ENCODE data around the gene FLVCR2. TPM values are rescaled to one million over a fixed set of nuclear protein-coding genes. Genes with fewer than 3 reads are reported as not detected.

The FLVCR2 gene
- total RNA-seq, 2 experiments from 2014 or later: 2.8 to 7.6 TPM

GRCh38 chr14:75630695-75631452 lies 52.5 kb downstream of the FLVCR2 start:
- no peaks in the 10 kb centered on the region for H3K9me3 Mint-ChIP-seq
- H3K4me3 Mint-ChIP-seq: no peak overlapping the region
- no peaks in the 10 kb centered on the region for H3K4me1 Mint-ChIP-seq (ENCODE audit: low read depth)
- no peaks in the 10 kb centered on the region for H3K27me3 Mint-ChIP-seq
- peaks cover 3% of the 10 kb centered on the region for H3K36me3 Mint-ChIP-seq
- POLR2A ChIA-PET: no interaction called here
- CTCF ChIA-PET: no interaction called here
- H3K27ac Mint-ChIP-seq: no peak overlapping the region
- intact Hi-C loops (cut with micrococcal nuclease): no loop called here
- DNase-seq: no peak

DNA sequence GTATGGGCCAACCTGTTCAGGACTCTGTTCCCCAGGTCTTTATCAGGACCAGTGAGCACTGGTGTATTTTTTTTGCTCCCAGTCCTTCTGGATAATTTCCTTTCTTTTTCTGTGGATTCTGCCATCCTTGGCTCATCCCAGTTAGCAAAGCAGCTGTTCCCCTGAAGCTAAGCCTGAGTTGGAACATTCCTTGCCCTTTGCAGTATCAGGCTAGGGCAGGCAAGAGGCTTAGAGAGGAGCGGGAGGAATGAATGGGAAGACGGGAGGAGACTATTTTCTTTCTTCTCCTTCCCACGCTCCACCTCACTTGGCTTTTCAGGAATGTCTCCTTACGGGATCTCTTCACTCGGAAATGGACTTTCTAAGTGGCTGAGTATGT lies 53.0 kb downstream of the FLVCR2 start:
- H3K4me1 Mint-ChIP-seq (ENCODE audit: low read depth): no peaks in the 10 kb centered on the region
- intact Hi-C loops (cut with micrococcal nuclease): no loop called here
- no peaks in the 10 kb centered on the region for H3K9me3 Mint-ChIP-seq
- H3K36me3 Mint-ChIP-seq: peaks cover 3% of the 10 kb centered on the region
- ChIA-PET POLR2A (no interaction called here), CTCF (no interaction called here)
- H3K4me3 Mint-ChIP-seq: no peak overlapping the region
- no peak for DNase-seq
- no peaks in the 10 kb centered on the region for H3K27me3 Mint-ChIP-seq
- H3K27ac Mint-ChIP-seq: no peak overlapping the region

- no peak overlapping the region for H3K4me3 Mint-ChIP-seq
- no peak for DNase-seq
- no peaks in the 10 kb centered on the region for H3K9me3 Mint-ChIP-seq
- H3K36me3 Mint-ChIP-seq: peaks cover 3% of the 10 kb centered on the region
- intact Hi-C loops (cut with micrococcal nuclease): no loop called here
- CTCF ChIA-PET: interaction anchor here (0.7 kb wide), 1 partner anchor 15 kb away, joined by 3 read pairs; no protein-coding TSS in a partner anchor
- POLR2A ChIA-PET: no interaction called here
- H3K27me3 Mint-ChIP-seq: no peaks in the 10 kb centered on the region
- no peak overlapping the region for H3K27ac Mint-ChIP-seq
- no peaks in the 10 kb centered on the region for H3K4me1 Mint-ChIP-seq (ENCODE audit: low read depth)
These were observed 56.4 kb downstream of the FLVCR2 start for GRCh38 chr14:75634848-75635247.

GRCh38 chr14:75636100-75636692 lies 57.8 kb downstream of the FLVCR2 start:
- intact Hi-C loops (cut with micrococcal nuclease): no loop called here
- no peaks in the 10 kb centered on the region for H3K4me1 Mint-ChIP-seq (ENCODE audit: low read depth)
- no peak for DNase-seq
- H3K36me3 Mint-ChIP-seq: peaks cover 3% of the 10 kb centered on the region
- ChIA-PET CTCF (no interaction called here), POLR2A (no interaction called here)
- no peak overlapping the region for H3K27ac Mint-ChIP-seq
- no peaks in the 10 kb centered on the region for H3K27me3 Mint-ChIP-seq
- H3K9me3 Mint-ChIP-seq: no peaks in the 10 kb centered on the region
- H3K4me3 Mint-ChIP-seq: no peak overlapping the region

- Mint-ChIP-seq H3K36me3 (peaks cover 2% of the 10 kb centered on the region), H3K4me3 (no peak overlapping the region), H3K9me3 (no peaks in the 10 kb centered on the region), H3K27me3 (no peaks in the 10 kb centered on the region), H3K27ac (no peak overlapping the region), H3K4me1 (ENCODE audit: low read depth) (no peaks in the 10 kb centered on the region)
- ChIA-PET CTCF (interaction anchor here (1.3 to 1.5 kb wide), 2 partner anchors 13 to 63 kb away, joined by 3 to 7 read pairs; no protein-coding TSS in a partner anchor), POLR2A (no interaction called here)
- intact Hi-C loops (cut with micrococcal nuclease): no loop called here
- DNase-seq: no peak
These were observed 62.5 kb downstream of the FLVCR2 start for GRCh38 chr14:75640876-75641275.

DNA sequence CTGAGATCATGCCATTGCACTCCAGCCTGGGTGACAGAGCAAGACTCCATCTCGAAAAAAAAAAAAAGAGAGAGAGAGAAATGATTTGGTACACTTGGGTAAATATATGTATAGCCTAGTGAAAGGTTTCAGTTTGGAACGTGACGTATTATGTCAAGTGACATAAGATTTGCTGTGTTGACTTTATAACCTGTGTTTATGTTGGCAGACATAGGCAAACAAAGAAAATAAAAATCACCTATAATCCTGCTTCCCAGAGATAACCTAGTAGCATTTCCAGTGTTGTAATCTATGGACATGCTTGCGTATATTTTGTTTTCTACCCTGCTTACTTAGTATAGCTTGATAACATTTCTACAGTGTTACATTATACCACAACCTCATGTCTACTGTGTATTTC lies 65.6 kb downstream of the FLVCR2 start:
- Mint-ChIP-seq H3K36me3 (peaks cover 9% of the 10 kb centered on the region), H3K27me3 (no peaks in the 10 kb centered on the region), H3K9me3 (no peaks in the 10 kb centered on the region), H3K27ac (no peak overlapping the region), H3K4me3 (no peak overlapping the region), H3K4me1 (ENCODE audit: low read depth) (no peaks in the 10 kb centered on the region)
- CTCF ChIA-PET: interaction anchor here (1.5 kb wide), 1 partner anchor 11 kb away, joined by 5 read pairs; no protein-coding TSS in a partner anchor
- DNase-seq: no peak
- POLR2A ChIA-PET: no interaction called here
- intact Hi-C loops (cut with micrococcal nuclease): no loop called here

DNA sequence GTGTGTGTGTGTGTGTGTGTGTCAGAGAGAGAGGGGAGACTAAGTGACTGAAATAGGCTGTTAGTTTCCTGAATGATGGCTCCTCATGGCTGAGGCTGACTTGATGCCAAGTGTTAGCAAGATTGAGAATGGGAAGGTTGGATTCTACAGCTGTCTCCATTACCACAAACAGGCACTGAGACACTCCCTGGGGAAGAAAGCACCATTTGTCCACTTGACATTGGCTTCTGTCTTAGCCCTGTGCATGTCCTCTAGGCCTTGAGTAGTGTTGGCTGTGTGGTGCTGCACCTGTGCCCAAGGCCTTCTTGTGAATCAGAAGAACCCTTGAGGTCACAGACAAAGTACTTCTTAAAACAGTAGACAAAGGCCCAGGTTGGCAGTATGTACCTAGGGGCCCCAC lies 66.6 kb downstream of the FLVCR2 start:
- no peak for DNase-seq
- ChIA-PET CTCF (no interaction called here), POLR2A (no interaction called here)
- no peaks in the 10 kb centered on the region for H3K9me3 Mint-ChIP-seq
- no peak overlapping the region for H3K27ac Mint-ChIP-seq
- H3K4me1 Mint-ChIP-seq (ENCODE audit: low read depth): no peaks in the 10 kb centered on the region
- H3K4me3 Mint-ChIP-seq: no peak overlapping the region
- H3K36me3 Mint-ChIP-seq: peaks cover 19% of the 10 kb centered on the region
- H3K27me3 Mint-ChIP-seq: no peaks in the 10 kb centered on the region
- intact Hi-C loops (cut with micrococcal nuclease): no loop called here

- H3K27me3 Mint-ChIP-seq: no peaks in the 10 kb centered on the region
- H3K4me1 Mint-ChIP-seq (ENCODE audit: low read depth): no peaks in the 10 kb centered on the region
- POLR2A ChIA-PET: interaction anchor here (0.8 kb wide), 1 partner anchor 13 kb away, joined by 3 read pairs; the partner anchor contains the start of gene ERG28
- H3K27ac Mint-ChIP-seq: no peak overlapping the region
- CTCF ChIA-PET: interaction anchor here (1.5 kb wide), 1 partner anchor 69 kb away, joined by 7 read pairs; no protein-coding TSS in a partner anchor
- DNase-seq: no peak
- H3K36me3 Mint-ChIP-seq: peaks cover 30% of the 10 kb centered on the region
- no peak overlapping the region for H3K4me3 Mint-ChIP-seq
- no peaks in the 10 kb centered on the region for H3K9me3 Mint-ChIP-seq
- intact Hi-C loops (cut with micrococcal nuclease): no loop called here
These were observed 68.3 kb downstream of the FLVCR2 start for GRCh38 chr14:75646762-75647161.

DNA sequence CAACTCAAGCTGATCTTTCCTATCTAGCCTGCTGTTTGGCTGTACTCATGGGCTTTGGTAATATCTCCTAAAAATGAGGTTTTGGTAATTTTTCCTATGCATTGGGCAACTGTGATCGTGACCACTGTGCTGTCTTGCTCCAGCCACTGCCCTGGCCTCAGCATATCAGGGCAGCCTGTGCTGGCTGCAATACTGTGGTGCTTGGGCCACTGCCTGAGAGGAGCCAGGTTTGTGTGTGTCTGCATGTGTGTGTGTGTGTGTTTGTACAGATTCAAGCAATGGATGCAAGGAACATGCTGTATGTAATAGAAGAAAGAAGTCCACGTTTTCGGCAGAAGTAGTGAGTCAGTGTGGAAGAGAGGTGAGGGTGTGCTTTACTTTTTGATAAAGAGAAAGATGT lies 69.2 kb downstream of the FLVCR2 start:
- Mint-ChIP-seq H3K9me3 (no peaks in the 10 kb centered on the region), H3K27ac (no peak overlapping the region)
- CTCF ChIA-PET: interaction anchor here (1.5 kb wide), 1 partner anchor 70 kb away, joined by 7 read pairs; no protein-coding TSS in a partner anchor

GRCh38 chr14:75648066-75648838 lies 69.8 kb downstream of the FLVCR2 start:
- Mint-ChIP-seq H3K4me1 (ENCODE audit: low read depth) (no peaks in the 10 kb centered on the region), H3K9me3 (no peaks in the 10 kb centered on the region), H3K4me3 (no peak overlapping the region), H3K27ac (no peak overlapping the region), H3K27me3 (no peaks in the 10 kb centered on the region), H3K36me3 (peaks cover 35% of the 10 kb centered on the region)
- POLR2A ChIA-PET: no interaction called here
- CTCF ChIA-PET: interaction anchor here (14.0 kb wide), 1 partner anchor 74 kb away, joined by 336 read pairs; the partner anchor contains the start of gene FLVCR2
- intact Hi-C loops (cut with micrococcal nuclease): no loop called here
- no peak for DNase-seq

More for the DNA sequence above, 69.2 kb downstream of the FLVCR2 start:
- peaks cover 32% of the 10 kb centered on the region for H3K36me3 Mint-ChIP-seq
- H3K27me3 Mint-ChIP-seq: no peaks in the 10 kb centered on the region
- intact Hi-C loops (cut with micrococcal nuclease): no loop called here
- DNase-seq: no peak
- POLR2A ChIA-PET: interaction anchor here (0.8 kb wide), 1 partner anchor 13 kb away, joined by 3 read pairs; the partner anchor contains the start of gene ERG28
- no peaks in the 10 kb centered on the region for H3K4me1 Mint-ChIP-seq (ENCODE audit: low read depth)
- H3K4me3 Mint-ChIP-seq: no peak overlapping the region

DNA sequence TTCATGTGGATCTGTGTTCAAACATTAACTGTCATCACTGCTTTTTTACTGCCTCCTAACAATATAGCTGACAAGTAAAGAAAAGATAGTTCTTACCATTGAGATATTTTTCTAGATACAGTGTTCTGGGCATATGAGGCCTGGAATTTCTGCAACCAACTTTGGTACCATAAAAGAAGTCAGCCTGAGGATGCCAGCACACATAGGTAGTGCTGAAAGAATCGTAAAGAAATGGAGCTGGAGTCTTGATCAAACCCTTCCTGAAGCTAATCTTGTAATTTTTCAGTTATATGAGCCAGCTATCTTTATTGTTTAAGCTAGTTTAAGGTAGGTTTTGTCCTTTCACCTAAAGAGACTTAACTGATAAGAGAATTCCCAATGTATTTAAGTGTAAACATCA lies 70.9 kb downstream of the FLVCR2 start:
- CTCF ChIA-PET: interaction anchor here (0.8 to 14.0 kb wide), 4 partner anchors 11 to 342 kb away, joined by 3 to 336 read pairs (median 4); partner anchors contain the start of genes ERG28, FLVCR2 and TTLL5
- peaks cover 39% of the 10 kb centered on the region for H3K36me3 Mint-ChIP-seq
- H3K27ac Mint-ChIP-seq: no peak overlapping the region
- DNase-seq: no peak
- POLR2A ChIA-PET: interaction anchor here (1.0 kb wide), 1 partner anchor 134 kb away, joined by 7 read pairs; no protein-coding TSS in a partner anchor
- intact Hi-C loops (cut with micrococcal nuclease): no loop called here
- peaks cover 2% of the 10 kb centered on the region for H3K4me1 Mint-ChIP-seq (ENCODE audit: low read depth)
- H3K27me3 Mint-ChIP-seq: no peaks in the 10 kb centered on the region
- no peak overlapping the region for H3K4me3 Mint-ChIP-seq
- no peaks in the 10 kb centered on the region for H3K9me3 Mint-ChIP-seq

DNA sequence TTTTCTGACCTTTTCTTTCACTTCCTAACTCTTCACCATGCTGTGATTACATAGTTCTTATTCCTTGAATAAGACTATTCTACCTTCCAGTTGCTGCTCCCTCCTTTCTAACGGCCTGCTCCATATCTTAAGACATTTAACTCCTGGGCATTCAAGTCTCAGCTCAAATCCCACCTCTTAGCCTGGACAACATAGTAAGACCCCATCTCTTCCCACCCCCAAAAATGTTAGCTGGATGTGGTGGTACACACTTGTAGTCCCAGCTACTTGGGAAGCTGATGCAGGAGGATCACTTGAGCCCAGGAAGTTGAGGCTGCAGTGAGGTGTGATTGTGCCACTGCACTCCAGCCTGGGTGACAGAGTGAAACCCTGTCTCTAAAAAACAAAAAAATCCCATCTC lies 71.4 kb downstream of the FLVCR2 start:
- CTCF ChIA-PET: interaction anchor here (0.8 to 14.0 kb wide), 5 partner anchors 11 to 342 kb away, joined by 3 to 336 read pairs (median 3); partner anchors contain the start of genes ERG28, FLVCR2 and TTLL5
- POLR2A ChIA-PET: interaction anchor here (1.0 kb wide), 1 partner anchor 134 kb away, joined by 7 read pairs; no protein-coding TSS in a partner anchor
- DNase-seq: no peak
- no peak overlapping the region for H3K27ac Mint-ChIP-seq
- H3K4me1 Mint-ChIP-seq (ENCODE audit: low read depth): peaks cover 2% of the 10 kb centered on the region
- no peak overlapping the region for H3K4me3 Mint-ChIP-seq
- intact Hi-C loops (cut with micrococcal nuclease): no loop called here
- no peaks in the 10 kb centered on the region for H3K9me3 Mint-ChIP-seq
- no peaks in the 10 kb centered on the region for H3K27me3 Mint-ChIP-seq
- peaks cover 39% of the 10 kb centered on the region for H3K36me3 Mint-ChIP-seq

All from activated CD4-positive, alpha-beta memory T cell treated with anti-CD3 and anti-CD28 coated beads for 36 hours (primary cell).